GM20000 (cell line): ENCODE results near the gene PLXNC1.

Source experiments
- DNase-seq: peaks from one replicate; pipeline ENCODE4 v3.0.0; 2012; ENCODE audit warnings: low spot score
- TF ChIP-seq, protein P1 (sequence below): IDR thresholded peaks from 2 replicates; pipeline ENCODE4 v1.5.1; 2012; ENCODE audit warnings: mild to moderate bottlenecking, control low read depth; ENCODE audit errors: extremely low read depth, missing control alignments

The PLXNC1 gene

DNA sequence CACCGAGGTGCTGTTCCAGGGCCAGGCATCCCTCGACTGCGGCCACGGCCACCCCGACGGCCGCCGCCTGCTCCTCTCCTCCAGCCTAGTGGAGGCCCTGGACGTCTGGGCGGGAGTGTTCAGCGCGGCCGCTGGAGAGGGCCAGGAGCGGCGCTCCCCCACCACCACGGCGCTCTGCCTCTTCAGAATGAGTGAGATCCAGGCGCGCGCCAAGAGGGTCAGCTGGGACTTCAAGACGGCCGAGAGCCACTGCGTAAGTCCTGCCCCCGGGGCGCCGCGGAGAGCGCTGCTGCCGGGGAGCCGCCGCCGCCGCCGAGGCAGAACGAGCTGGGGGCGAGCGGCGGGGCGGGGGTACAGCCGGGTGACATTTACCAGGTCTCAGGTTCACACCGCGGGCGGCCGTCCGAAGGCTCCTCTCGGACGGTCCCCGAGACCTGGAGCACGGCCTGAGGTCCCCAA is 1.4 kb downstream of the PLXNC1 start:
- DNase-seq = peak; percentile 68
- TF ChIP-seq, protein P1, sequence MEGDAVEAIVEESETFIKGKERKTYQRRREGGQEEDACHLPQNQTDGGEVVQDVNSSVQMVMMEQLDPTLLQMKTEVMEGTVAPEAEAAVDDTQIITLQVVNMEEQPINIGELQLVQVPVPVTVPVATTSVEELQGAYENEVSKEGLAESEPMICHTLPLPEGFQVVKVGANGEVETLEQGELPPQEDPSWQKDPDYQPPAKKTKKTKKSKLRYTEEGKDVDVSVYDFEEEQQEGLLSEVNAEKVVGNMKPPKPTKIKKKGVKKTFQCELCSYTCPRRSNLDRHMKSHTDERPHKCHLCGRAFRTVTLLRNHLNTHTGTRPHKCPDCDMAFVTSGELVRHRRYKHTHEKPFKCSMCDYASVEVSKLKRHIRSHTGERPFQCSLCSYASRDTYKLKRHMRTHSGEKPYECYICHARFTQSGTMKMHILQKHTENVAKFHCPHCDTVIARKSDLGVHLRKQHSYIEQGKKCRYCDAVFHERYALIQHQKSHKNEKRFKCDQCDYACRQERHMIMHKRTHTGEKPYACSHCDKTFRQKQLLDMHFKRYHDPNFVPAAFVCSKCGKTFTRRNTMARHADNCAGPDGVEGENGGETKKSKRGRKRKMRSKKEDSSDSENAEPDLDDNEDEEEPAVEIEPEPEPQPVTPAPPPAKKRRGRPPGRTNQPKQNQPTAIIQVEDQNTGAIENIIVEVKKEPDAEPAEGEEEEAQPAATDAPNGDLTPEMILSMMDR = no peak

DNA sequence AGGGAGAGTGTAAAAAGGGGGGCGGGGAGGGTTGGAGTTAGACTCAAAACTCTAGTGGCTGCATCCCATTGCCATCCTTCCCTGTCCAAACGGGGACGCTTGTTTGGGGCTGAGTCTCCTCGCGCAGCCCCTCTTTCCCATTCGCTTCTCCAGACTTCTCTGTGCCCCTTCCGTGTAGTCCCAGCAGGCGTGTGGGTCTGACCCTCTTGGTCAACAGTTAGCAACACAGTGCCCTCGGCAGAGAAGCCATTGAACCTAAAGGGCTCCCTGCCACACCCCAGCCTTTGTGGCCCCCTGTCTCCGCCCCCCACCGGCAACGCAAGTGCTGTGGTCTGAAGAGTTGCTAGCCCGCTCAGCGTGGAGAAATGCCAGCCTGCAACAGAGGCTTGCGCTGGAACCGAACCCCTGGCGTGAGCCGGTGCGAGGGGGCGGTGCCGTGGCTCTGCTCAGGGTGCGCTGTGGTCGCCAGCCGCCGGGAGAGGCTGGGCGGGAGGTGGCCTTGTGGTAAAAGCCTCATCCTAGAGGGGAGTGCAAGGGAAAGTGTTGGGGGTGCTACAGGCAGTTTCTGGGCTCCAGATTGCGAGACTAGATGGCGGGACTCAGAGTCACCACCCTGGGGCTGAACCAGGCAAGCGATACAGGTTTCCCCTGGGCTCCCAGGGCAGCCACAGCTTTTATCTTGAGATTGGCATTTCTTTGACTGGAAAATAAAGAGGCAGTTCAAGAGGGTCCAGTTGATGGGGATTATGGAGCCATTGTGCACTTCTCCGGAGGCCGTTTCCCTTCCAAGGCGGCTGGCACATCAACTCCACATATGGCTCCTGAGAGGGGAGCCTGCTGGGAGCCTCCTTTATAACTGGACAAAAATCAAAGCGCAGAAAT is 2.1 kb downstream of the PLXNC1 start:
- DNase-seq = peak; percentile 55
- TF ChIP-seq, protein P1 = no peak

DNA sequence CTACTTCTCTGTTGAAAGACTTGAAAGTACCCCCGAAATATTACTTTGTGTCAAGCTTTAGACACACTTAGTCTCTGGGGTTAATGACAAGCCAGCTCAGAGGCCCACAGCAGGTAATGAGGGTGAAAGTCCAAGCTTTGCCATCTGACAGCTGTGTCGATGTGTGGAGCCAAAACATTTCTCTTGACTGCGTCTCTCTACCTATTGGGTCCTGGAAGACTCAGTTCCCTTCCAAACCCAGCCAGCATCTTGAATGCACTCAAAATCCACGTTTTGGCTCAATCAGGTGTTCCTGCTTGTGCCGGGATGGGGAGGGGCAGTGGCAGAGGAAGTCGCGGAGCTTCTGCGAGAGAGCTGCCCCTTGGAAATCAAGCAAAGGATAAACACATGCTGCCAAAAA is 3.2 kb downstream of the PLXNC1 start:
- TF ChIP-seq, protein P1 = no peak
- DNase-seq = no peak

DNA sequence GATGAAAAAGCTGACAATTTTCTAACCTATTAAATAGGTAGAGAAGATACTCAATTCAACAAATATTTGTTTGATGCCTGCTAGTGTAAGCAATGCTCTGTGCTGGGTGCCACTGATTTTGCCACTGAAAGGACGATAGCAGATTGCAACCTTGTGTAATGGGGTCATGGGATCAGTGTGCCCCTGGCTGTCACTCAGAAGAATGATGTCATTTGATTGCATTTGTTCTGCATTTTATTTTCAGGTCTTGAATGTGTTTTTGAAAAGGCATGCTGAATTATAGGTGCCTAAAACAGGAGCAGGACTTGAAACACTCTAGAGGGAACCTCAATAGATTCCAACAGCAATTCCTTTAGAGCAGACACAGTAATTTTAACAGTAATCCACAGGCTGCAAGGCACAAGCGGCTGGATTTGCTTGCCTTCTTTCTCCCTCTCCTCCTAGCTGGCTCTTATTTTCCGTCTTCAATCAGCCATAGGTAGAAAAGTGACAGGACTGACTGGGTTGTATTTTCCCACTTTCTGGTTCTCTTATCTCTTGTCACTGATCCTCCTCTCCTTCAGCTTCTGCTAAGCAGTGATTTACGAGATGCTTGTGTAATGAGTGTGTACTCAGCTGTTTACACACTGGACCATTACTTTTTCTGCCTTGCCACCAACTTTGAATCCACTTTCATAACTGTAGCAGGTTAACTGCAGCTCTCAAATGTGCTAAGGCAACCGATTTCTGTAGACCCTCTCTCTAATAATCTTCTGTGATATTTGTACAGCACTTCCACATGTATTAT is 4.1 kb downstream of the PLXNC1 start:
- DNase-seq = no peak
- TF ChIP-seq, protein P1 = no peak

DNA sequence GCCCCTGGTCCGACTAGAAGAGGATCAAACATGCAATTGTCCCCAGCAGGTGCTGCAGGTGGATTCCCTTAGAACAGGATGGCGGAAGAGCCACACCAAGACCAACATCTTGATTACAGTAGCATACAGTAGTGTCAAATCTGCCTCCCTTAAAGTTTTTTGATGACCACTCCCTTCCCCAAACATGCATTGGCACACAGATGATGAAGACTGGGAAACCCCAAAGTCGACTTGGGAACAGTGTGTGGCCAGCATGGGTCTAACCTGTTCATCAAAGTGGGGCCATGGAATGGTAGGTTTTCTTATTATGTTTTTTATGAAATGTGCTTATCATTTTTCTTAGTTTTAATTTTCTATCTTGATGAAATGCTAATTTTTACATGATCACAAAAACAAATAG is 8.8 kb downstream of the PLXNC1 start:
- TF ChIP-seq, protein P1 = no peak
- DNase-seq = no peak

DNA sequence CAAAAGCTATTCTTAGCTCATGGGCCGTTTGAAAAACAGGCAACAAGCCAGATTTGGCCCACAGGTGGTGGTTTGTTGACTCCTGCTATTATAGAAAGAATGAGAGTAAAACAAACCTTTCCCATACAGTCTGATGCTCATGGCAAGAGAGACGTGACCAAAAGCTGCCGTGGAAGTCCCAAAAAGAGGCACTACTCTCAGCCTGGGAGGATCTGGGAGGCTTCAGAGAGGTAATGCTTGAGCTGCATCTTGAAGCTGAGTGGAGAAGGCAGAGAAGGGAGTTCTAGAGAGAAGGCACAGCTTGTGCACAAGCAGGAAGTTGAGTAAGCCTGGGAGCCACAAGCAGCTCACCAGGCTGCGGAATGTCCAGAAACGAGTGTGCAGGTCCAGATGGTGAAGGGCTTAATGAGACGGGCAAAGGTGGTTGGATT is 9.6 kb downstream of the PLXNC1 start:
- peak; percentile 64 for DNase-seq
- TF ChIP-seq, protein P1 = no peak

DNA sequence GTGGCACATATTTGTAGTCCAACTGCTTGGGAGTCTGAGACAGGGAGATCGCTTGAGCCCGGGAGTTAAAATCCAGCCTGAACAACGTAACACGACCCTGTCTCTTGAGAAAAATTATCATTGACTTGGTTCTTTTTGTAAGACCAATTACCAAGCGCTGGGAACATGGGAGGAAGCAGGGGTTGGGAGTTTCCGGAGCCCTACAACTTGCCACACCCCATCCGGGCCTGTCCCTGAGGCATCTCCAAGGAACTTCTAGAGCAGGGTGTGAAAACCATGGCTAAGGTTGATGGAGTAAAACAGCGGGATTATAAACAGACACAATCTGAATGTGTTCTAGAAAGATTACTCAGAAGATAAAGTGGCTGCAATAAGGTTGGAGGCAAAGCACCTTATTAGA is 10.3 kb downstream of the PLXNC1 start:
- TF ChIP-seq, protein P1 = no peak
- no peak for DNase-seq
